SK-N-MC (cell line): ENCODE measurements around the gene CERKL.

ENCODE experiments used
- EZH2 ChIP-seq: fragments of 200-600 bp; sonication (generic); IDR thresholded peaks from one replicate; pipeline ENCODE4 v1.6.1; 2017; ENCODE audit warnings: antibody characterized with exemption
- FOXP2 ChIP-seq: optimal IDR thresholded peaks from 2 replicates; pipeline ENCODE3; 2011; ENCODE audit warnings: mild to moderate bottlenecking, moderate library complexity; ENCODE audit not compliant: insufficient read depth; ENCODE audit errors: extremely low read length, control extremely low read depth
- POLR2AphosphoS5 ChIP-seq: IDR thresholded peaks from 2 replicates; pipeline ENCODE4 v1.6.1; 2012; ENCODE audit warnings: mild to moderate bottlenecking, low read depth, low read length, borderline replicate concordance

DNA sequence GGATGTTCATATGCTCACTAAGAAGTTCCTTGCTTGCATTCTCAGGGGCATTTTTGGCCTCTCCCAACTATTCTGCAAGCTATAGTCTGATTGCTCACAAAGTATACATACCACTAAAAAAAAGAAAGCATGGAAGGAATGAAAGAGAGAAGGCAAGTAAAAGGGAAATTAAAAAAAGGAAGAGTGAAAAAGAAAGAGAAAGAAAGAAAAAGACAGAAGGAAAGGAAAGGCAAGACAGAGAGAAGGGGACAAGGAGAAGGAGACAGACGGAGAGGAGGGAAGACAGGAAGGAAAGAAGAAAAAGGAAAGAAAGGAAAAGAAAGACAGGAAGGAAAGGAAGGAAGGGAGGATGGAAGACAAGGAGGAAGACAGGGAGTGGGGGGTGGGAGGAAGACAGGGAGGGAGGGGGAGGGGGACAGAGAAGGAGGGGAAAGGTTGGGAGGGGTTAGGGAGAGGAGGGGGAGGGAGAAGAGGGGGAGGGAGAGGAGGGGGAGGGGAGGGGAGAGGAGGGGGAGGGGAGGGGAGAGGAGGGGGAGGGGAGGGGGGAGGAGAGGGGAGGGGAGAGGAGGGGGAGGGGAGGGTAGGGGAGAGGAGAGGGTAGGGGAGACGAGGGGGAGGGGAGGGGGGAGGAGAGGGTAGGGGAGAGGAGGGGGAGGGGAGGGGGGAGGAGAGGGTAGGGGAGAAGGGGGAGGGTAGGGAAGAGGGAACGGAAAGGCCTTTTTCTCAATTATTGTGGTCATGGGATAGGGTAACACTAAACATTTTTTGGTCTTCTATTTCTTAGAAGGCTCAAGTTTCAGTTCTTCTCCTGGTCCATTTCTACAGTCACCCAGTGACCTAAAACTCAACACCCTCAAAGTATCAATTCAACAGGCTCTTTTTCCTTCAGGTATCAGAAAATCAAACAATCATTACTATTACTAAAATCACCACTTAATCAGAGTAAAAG lies 50.7 kb downstream of the CERKL start:
- TF ChIP-seq POLR2AphosphoS5 = no peak
- TF ChIP-seq EZH2 = no peak
- TF ChIP-seq FOXP2 = no peak
